Gastroesophageal sphincter (tissue), 4 donors: ENCODE data around the gene SMARCAL1. TPM values are rescaled to one million over a fixed set of nuclear protein-coding genes. Genes with fewer than 3 reads are reported as not detected.

Experiments
- ATAC-seq: fragments of 150-250 bp; one replicate; pipeline ENCODE4 v1.9.1; 2016; ENCODE audit warnings: mild to moderate bottlenecking, moderate library complexity
- H3K27ac ChIP-seq, 4 donors: fragments of 200-600 bp; sonication (generic) in 3 of 4; 1 replicate in 3 of 4; 2 replicates in 1 of 4; pipeline ENCODE4 v1.5.1; 2016 to 2019
- H3K27me3 ChIP-seq: fragments of 200-600 bp; sonication (generic); one replicate; pipeline ENCODE4 v1.5.1; 2019
- H3K36me3 ChIP-seq, 2 donors: fragments of 200-600 bp; sonication (generic); one replicate each; pipeline ENCODE4 v1.5.1; 2019; ENCODE audit warnings: control low read depth in 1 of 2
- H3K4me1 ChIP-seq, 3 donors: fragments of 200-600 bp; sonication (generic); 1 replicate in 2 of 3; 2 replicates in 1 of 3; pipeline ENCODE4 v1.5.1; 2016 to 2019; ENCODE audit warnings: control low read depth in 2 of 3
- H3K4me3 ChIP-seq, 2 donors: fragments of 200-600 bp; sonication (generic); one replicate each; pipeline ENCODE4 v1.5.1; 2019; ENCODE audit warnings: mild to moderate bottlenecking in 1 of 2, moderate library complexity in 1 of 2
- H3K9me3 ChIP-seq, 3 donors: fragments of 200-600 bp; sonication (generic); one replicate each; pipeline ENCODE4 v1.5.1; 2017 to 2019; ENCODE audit warnings: control low read depth in 2 of 3
- EP300 ChIP-seq: sonication (generic); formaldehyde crosslinking; IDR thresholded peaks from one replicate; pipeline ENCODE4 v1.6.1; 2017; ENCODE audit warnings: antibody characterized with exemption, mild to moderate bottlenecking
- POLR2A ChIP-seq, 2 donors: fragments of 450-650 bp; IDR thresholded peaks; one replicate each; pipeline ENCODE4 v1.6.1; 2017; ENCODE audit warnings: antibody characterized with exemption in 2 of 2, mild to moderate bottlenecking in 2 of 2, moderate library complexity in 1 of 2
- POLR2AphosphoS5 ChIP-seq: sonication (generic); formaldehyde crosslinking; IDR thresholded peaks from one replicate; pipeline ENCODE4 v1.6.1; 2017; ENCODE audit warnings: antibody characterized with exemption
- WGBS, 2 donors: methylation state at CpG; one replicate each; pipeline ENCODE4 v1.1.5; 2018; ENCODE audit warnings: low coverage in 1 of 2; 5-methylcytosine and 5-hydroxymethylcytosine counted together
- total RNA-seq, 4 donors: library from RNA; depleted of rRNA; stranded (reverse); fragments of >200 nt; gene quantifications; one replicate each; pipeline ENCODE4 v1.1.0, GENCODE V29; 2016
- TF ChIP-seq, protein P1 (sequence below), 4 experiments: fragments of 200-600 bp in 2 of 4; fragments of 450-650 bp in 2 of 4; sonication (generic) in 1 of 4; IDR thresholded peaks; one replicate each; pipeline ENCODE4 v1.5.1; 2017 to 2019; ENCODE audit warnings: antibody characterized with exemption in 4 of 4, mild to moderate bottlenecking in 2 of 4, moderate library complexity in 2 of 4

Gene SMARCAL1
- total RNA-seq, 4 donors from 2014 or later = 7.5 to 14.7 (median 10.7) TPM

- no peaks in the 10 kb centered on the region for H3K4me1 ChIP-seq
- peaks cover 0 to 99% of the 10 kb centered on the region in 2 donors for H3K36me3 ChIP-seq
- TF ChIP-seq POLR2AphosphoS5 (no peak), EP300 (no peak), POLR2A (IDR thresholded peaks at IDR 0.05) (no peak)
- TF ChIP-seq, protein P1, sequence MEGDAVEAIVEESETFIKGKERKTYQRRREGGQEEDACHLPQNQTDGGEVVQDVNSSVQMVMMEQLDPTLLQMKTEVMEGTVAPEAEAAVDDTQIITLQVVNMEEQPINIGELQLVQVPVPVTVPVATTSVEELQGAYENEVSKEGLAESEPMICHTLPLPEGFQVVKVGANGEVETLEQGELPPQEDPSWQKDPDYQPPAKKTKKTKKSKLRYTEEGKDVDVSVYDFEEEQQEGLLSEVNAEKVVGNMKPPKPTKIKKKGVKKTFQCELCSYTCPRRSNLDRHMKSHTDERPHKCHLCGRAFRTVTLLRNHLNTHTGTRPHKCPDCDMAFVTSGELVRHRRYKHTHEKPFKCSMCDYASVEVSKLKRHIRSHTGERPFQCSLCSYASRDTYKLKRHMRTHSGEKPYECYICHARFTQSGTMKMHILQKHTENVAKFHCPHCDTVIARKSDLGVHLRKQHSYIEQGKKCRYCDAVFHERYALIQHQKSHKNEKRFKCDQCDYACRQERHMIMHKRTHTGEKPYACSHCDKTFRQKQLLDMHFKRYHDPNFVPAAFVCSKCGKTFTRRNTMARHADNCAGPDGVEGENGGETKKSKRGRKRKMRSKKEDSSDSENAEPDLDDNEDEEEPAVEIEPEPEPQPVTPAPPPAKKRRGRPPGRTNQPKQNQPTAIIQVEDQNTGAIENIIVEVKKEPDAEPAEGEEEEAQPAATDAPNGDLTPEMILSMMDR (IDR thresholded peaks at IDR 0.05) = no peak
- H3K27me3 ChIP-seq = no peaks in the 10 kb centered on the region
- WGBS, 2 donors = 73 to 89% methylated on average over 2 of the region's 2 CpGs
- ATAC-seq = no peak
- H3K27ac ChIP-seq = no peak overlapping the region
- H3K9me3 ChIP-seq = no peaks in the 10 kb centered on the region
- H3K4me3 ChIP-seq = no peak overlapping the region
These were observed 24.1 kb downstream of the SMARCAL1 start for GRCh38 chr2:216436383-216436782.

DNA sequence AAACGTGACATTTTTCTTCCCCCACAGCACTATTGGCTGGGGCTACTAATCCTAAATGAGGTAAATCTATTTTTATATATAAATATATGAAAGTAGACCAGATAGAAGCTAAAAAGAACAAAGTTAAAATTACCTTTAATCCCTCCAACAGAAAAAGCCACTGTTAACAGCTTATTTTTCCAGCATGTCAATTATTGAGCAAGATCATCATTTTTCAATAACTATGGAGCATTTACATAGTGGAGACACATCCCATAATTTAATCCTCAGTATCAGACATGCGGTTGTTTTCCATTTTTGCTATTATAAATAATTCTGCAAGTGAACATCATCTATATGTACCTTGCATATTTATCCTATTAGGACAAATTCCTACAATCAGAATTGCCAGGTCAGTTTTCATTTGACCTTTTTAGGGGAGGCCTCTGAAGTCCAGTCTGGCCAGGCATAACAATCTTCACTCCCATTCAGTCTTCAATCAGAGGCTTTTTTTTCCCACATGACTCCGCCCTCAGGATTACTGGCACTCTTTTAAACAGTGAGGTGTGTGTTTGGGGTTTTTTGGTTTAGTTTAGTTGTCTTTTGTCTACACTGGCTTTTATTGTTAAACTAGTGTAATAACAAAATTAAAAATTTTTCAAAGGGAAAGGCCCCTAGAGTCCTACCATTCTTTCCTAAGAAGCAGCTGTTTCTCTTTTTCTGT is 29.2 kb downstream of the SMARCAL1 start:
- Histone ChIP-seq H3K9me3 (no peaks in the 10 kb centered on the region), H3K27me3 (no peaks in the 10 kb centered on the region), H3K36me3 (peaks cover 0 to 96% of the 10 kb centered on the region in 2 donors), H3K4me3 (no peak overlapping the region), H3K4me1 (no peaks in the 10 kb centered on the region), H3K27ac (no peak overlapping the region)
- WGBS, 2 donors = 77 to 93% methylated on average over 2 to 3 of the region's 3 CpGs
- ATAC-seq = no peak
- TF ChIP-seq EP300 (no peak), POLR2AphosphoS5 (no peak), POLR2A (IDR thresholded peaks at IDR 0.05) (no peak)
- TF ChIP-seq, protein P1 (IDR thresholded peaks at IDR 0.05) = no peak

GRCh38 chr2:216445501-216445900 is 33.2 kb downstream of the SMARCAL1 start:
- no peak overlapping the region for H3K4me3 ChIP-seq
- H3K27ac ChIP-seq = no peak overlapping the region
- no peak for ATAC-seq
- no peaks in the 10 kb centered on the region for H3K27me3 ChIP-seq
- H3K4me1 ChIP-seq = no peaks in the 10 kb centered on the region
- peaks cover 0 to 4% (median 0%) of the 10 kb centered on the region in 3 donors for H3K9me3 ChIP-seq
- 87 to 90% methylated on average over 5 of the region's 5 CpGs for WGBS, 2 donors
- TF ChIP-seq POLR2A (IDR thresholded peaks at IDR 0.05) (no peak), EP300 (no peak), POLR2AphosphoS5 (no peak)
- TF ChIP-seq, protein P1 (IDR thresholded peaks at IDR 0.05) = no peak
- peaks cover 2 to 97% of the 10 kb centered on the region in 2 donors for H3K36me3 ChIP-seq

GRCh38 chr2:216446343-216446742 is 34.1 kb downstream of the SMARCAL1 start:
- WGBS, 2 donors = 84 to 92% methylated on average over 2 of the region's 2 CpGs
- Histone ChIP-seq H3K4me1 (no peaks in the 10 kb centered on the region), H3K27me3 (no peaks in the 10 kb centered on the region), H3K36me3 (peaks cover 2 to 97% of the 10 kb centered on the region in 2 donors), H3K4me3 (no peak overlapping the region), H3K9me3 (peaks cover 0 to 4% (median 0%) of the 10 kb centered on the region in 3 donors), H3K27ac (no peak overlapping the region)
- ATAC-seq = no peak
- TF ChIP-seq POLR2AphosphoS5 (no peak), EP300 (no peak), POLR2A (IDR thresholded peaks at IDR 0.05) (no peak)
- TF ChIP-seq, protein P1 (IDR thresholded peaks at IDR 0.05) = no peak

DNA sequence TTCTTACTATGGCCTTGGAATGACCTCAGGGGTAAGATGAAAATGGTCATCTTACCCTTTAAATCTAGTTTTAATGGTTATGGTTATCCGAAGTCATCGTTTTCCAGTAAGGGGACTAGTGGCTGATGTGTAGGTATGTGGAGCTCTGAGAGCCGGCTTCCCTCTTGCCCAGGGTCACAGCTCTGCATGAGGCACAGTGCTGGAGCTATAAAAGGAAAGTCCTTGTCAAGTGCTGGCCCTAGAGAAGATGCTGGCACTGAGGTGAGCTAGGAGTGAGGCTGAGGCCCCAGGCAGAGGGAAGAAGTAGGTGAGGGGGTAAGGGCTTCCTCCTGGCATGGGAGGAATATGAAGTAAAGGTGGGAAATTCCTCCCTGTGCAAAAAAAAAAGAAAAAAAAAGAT is 35.0 kb downstream of the SMARCAL1 start:
- Histone ChIP-seq H3K36me3 (peaks cover 2 to 97% of the 10 kb centered on the region in 2 donors), H3K4me3 (no peak overlapping the region), H3K4me1 (no peaks in the 10 kb centered on the region), H3K9me3 (peaks cover 0 to 4% (median 0%) of the 10 kb centered on the region in 3 donors), H3K27me3 (no peaks in the 10 kb centered on the region), H3K27ac (no peak overlapping the region)
- TF ChIP-seq EP300 = no peak
- TF ChIP-seq, protein P1 (IDR thresholded peaks at IDR 0.05) = no peak
- TF ChIP-seq POLR2AphosphoS5 = no peak
- no peak for TF ChIP-seq POLR2A (IDR thresholded peaks at IDR 0.05)
- no peak for ATAC-seq
- WGBS, 2 donors = 88% methylated on average over 3 of the region's 3 CpGs; no CpG with 5 or more reads in 1 of the 2 donors
